Activated T-helper 17 cell treated with anti-CD3 and anti-CD28 coated beads, Interleukin-2, amount 50 U/mL, for 72 hours (primary cell): ENCODE measurements around the gene LYRM4. TPM values are rescaled to one million over a fixed set of nuclear protein-coding genes. Genes with fewer than 3 reads are reported as not detected.

Experiments
- ATAC-seq: fragments of 150-1000 bp; cut with Tn5 transposase; replicated peaks from 2 replicates; pipeline ENCODE4 v1.10.0; 2021; ENCODE audit warnings: mild to moderate bottlenecking, moderate library complexity
- H3K27ac Mint-ChIP-seq: one replicate; pipeline ENCODE4 v1.8.0; 2022; ENCODE audit warnings: mixed read lengths
- H3K27me3 Mint-ChIP-seq: one replicate; pipeline ENCODE4 v1.8.0; 2022; ENCODE audit warnings: mixed read lengths
- H3K36me3 Mint-ChIP-seq: one replicate; pipeline ENCODE4 v1.8.0; 2022; ENCODE audit warnings: low read depth, mild to moderate bottlenecking, mixed read lengths
- H3K4me1 Mint-ChIP-seq: one replicate; pipeline ENCODE4 v1.8.0; 2022; ENCODE audit warnings: mixed read lengths
- H3K4me3 Mint-ChIP-seq: one replicate; pipeline ENCODE4 v1.8.0; 2022; ENCODE audit warnings: mild to moderate bottlenecking, mixed read lengths
- H3K9me3 Mint-ChIP-seq: one replicate; pipeline ENCODE4 v1.8.0; 2022; ENCODE audit warnings: mixed read lengths
- total RNA-seq, 2 donors: library from RNA; stranded (reverse); gene quantifications; one replicate each; pipeline ENCODE4 v1.2.3, GENCODE V29; 2022

Gene LYRM4
- total RNA-seq, 2 donors from 2014 or later, result 34.0 to 64.2 TPM

DNA sequence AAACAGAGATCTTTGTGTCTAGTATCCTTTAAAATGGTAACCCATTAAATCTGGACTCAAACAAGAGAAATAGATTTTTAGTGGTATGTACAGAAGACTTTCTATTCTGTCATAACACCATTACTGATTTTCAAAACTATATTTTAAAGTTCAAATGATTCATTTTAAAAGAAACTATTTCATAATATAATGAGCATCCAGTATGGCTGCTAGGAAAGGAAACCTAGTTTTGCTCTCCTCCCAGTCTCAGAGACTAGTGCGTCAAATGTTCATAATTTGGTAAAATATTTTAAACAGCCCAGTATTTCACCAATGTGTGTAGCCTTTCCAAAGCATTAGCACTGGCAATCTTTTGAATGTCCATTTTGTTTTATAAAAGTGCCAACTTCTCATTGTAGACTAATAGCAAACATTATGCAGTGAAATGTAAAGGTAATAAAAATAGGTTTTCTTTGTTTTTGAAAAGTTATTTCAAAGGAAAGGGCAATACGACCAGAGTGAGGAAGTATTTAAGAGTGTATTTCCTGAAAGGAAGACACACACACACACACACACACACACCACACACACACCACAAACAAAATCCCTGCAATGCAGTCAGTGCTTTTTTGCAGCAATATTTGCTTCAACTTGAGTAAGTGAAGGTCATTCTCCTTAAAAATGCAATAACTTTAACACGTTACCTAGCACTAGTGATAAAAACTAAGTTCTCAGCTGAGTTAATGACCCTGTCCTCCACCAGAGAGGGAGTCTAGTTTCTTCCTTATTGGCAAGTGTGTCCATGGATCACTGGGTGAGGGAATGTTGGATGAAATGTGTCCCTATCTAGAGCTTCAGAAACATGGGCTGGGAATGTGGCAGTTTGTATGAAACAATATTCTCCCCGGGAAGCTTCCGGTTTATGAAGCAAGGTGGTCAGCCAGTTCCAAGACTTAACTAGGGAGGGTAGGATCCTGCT lies 171.0 kb downstream of the LYRM4 start:
- ATAC-seq, result no peak
- Mint-ChIP-seq H3K4me3 (no peak overlapping the region), H3K27ac (no peak overlapping the region), H3K27me3 (peaks cover 38% of the 10 kb centered on the region), H3K36me3 (no peaks in the 10 kb centered on the region), H3K4me1 (peaks cover 6% of the 10 kb centered on the region), H3K9me3 (no peaks in the 10 kb centered on the region)

DNA sequence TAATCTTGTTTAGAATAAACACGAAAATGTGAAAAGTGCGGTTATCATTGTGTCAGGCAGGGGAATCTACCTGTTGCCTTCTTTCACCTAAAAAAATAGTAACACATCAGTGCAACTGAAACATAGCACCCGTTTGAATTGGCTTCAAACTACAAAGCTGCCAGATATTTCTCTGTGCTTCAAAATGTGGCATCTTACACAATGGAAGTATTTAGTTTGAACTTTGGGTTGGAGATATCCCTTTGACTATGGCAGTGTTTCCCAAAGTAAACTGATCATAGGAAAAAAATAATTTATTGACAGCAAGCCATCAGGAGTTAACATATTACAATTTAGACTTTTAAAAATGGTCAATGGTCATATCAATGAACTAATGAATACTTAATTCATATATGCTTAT lies 172.0 kb downstream of the LYRM4 start:
- H3K4me1 Mint-ChIP-seq, result peaks cover 6% of the 10 kb centered on the region
- no peak overlapping the region for H3K27ac Mint-ChIP-seq
- peaks cover 38% of the 10 kb centered on the region for H3K27me3 Mint-ChIP-seq
- no peak overlapping the region for H3K4me3 Mint-ChIP-seq
- no peak for ATAC-seq
- no peaks in the 10 kb centered on the region for H3K9me3 Mint-ChIP-seq
- no peaks in the 10 kb centered on the region for H3K36me3 Mint-ChIP-seq

DNA sequence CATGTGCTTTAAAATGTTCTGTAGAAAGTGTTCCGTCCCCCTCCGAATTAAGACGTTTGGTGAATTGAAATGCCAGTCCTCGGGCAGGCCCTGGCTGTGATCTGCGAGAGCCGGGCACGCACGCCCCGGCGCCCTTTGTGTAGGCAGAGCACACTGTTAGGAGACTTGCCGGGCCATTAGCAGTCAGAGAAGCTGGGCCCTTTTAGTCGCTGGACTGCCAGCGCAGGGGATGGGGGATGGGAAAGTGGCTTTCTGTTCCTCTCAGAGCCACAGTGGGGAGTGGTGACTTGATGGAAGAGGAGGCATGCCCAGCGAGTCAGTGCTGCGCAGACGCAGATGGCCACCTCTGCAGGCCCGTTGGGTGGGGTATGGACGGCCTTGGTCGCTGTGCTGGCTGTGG lies 173.4 kb downstream of the LYRM4 start:
- peaks cover 46% of the 10 kb centered on the region for H3K27me3 Mint-ChIP-seq
- no peaks in the 10 kb centered on the region for H3K9me3 Mint-ChIP-seq
- H3K27ac Mint-ChIP-seq, result no peak overlapping the region
- no peak overlapping the region for H3K4me3 Mint-ChIP-seq
- H3K4me1 Mint-ChIP-seq, result peaks cover 6% of the 10 kb centered on the region
- no peaks in the 10 kb centered on the region for H3K36me3 Mint-ChIP-seq
- ATAC-seq, result no peak

DNA sequence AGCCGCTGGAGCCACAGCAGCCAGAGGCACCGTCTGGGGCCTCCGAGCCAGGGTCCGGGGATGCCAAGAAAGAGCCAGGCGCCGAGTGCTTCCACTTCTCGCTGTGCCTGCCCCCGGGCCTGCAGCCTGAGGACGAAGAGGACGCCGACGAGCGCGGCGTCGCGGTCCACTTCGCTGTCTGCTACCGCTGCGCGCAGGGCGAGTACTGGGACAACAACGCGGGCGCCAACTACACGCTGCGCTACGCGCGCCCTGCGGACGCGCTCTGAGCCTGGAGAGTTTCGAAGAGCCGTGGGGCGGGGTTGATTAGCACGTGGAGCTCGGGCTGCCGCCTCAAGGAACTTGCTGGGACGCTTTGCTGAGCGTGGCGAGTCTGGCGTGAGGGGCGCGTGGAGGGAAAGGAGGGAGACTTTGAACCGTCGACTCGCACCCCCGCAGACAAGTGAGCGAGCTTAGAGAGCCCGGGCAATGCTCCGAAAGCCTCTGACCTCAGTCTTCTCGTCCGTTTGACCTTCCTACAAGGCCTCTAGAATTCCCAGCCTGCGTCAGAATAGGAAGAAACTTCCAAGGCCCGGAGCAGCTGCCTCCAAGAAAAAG lies 174.4 kb downstream of the LYRM4 start:
- H3K4me3 Mint-ChIP-seq, result no peak overlapping the region
- no peak for ATAC-seq
- H3K9me3 Mint-ChIP-seq, result no peaks in the 10 kb centered on the region
- peaks cover 44% of the 10 kb centered on the region for H3K27me3 Mint-ChIP-seq
- H3K27ac Mint-ChIP-seq, result no peak overlapping the region
- no peaks in the 10 kb centered on the region for H3K36me3 Mint-ChIP-seq
- peaks cover 2% of the 10 kb centered on the region for H3K4me1 Mint-ChIP-seq

DNA sequence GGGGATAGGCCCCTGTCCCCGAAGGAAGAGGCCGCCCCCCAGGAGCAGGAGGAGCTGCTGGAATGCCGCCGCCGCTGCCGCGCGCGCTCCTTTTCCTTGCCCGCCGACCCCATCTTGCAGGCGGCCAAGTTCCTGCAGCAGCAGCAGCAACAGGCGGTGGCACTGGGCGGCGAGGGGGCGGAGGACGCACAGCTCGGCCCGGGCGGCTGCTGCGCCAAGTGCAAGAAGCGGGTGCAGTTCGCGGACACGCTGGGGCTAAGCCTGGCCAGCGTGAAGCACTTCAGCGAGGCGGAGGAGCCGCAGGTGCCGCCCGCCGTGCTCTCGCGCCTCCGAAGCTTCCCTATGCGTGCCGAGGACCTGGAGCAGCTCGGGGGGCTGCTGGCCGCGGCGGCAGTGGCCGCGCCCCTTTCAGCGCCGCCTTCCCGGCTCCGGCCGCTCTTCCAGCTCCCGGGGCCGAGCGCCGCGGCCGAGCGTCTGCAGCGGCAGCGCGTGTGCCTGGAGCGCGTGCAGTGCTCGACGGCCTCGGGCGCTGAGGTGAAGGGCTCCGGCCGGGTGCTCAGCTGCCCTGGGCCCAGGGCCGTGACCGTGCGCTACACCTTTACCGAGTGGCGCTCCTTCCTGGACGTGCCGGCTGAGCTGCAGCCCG lies 175.0 kb downstream of the LYRM4 start:
- Mint-ChIP-seq H3K9me3 (no peaks in the 10 kb centered on the region), H3K4me1 (no peaks in the 10 kb centered on the region), H3K36me3 (no peaks in the 10 kb centered on the region), H3K27me3 (peaks cover 42% of the 10 kb centered on the region), H3K4me3 (no peak overlapping the region), H3K27ac (no peak overlapping the region)
- ATAC-seq, result no peak

DNA sequence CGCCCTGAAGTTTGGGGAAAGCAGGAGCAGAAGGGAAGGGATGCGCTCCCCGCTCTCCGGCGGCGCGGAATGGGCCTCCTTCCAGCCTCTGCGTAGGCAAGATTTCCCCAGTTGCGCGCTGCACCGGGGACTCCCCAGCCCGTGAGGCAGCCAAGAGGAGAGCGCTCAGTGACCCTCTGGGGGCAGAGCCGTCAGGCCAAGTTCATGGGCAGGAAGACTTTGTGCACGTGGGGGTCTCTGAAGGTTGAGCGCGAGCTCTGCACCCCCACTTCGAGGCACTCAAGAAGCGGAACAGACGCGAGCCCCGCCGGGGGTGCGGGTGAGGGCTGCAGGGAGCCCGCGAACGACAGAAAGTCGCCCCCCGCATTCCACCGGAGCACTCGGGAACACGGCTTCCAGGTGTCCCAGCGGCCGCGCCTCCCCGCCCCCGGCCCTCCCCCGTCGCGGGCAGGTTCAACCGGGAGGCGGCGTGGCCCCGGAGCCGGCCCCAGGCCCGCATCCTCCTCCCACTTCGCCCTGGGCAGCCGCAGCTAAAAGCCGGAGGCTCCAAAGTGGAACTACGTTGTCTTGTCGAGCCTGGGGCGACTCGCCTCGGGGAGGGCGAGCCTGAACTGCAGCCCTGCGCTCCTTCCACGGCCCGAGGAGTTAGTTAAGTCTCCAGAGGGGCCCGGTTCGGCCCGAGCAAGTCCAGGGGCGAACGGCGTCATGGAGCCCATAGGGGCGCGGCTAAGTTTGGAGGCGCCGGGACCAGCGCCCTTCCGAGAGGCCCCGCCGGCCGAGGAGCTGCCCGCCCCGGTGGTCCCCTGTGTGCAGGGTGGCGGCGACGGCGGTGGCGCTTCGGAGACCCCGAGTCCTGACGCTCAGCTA lies 175.7 kb downstream of the LYRM4 start, which contains the start of gene PPP1R3G:
Gene PPP1R3G, plus strand, starts transcription at position 561 of the 867 bp plus-strand sequence. Its CDS starts 145 bp downstream, at position 706.
- Mint-ChIP-seq H3K9me3 (no peaks in the 10 kb centered on the region), H3K27ac (no peak within 1 kb of the TSS), H3K36me3 (no peaks in the 10 kb centered on the region), H3K4me3 (peak within 1 kb of the TSS; percentile 29), H3K27me3 (peaks cover 36% of the 10 kb centered on the region), H3K4me1 (no peaks in the 10 kb centered on the region)
- peak; percentile 39 for ATAC-seq

DNA sequence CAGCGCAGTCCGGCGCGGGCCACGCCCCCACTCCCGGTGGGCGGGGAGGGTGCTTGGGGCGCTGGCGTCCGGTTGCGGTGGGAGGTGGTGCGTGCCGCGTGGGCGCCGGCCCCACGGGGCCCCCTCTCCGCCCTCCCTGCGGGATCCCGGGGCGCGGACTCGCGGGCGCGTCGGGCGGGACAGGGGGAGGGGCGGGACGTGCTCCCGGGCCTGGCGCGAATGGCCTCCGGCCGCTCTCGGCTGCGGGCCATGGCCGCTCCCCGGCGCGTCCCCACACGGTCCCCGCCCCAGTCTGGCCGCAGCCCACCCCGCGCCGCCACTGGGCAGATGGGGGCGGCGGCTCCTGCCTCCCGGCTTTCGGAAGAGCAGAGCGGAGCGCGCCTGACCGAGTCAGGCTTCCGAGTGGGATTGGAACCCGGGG lies 176.4 kb downstream of the LYRM4 start:
- Mint-ChIP-seq H3K36me3 (no peaks in the 10 kb centered on the region), H3K27ac (no peak overlapping the region), H3K27me3 (peaks cover 37% of the 10 kb centered on the region), H3K4me3 (peak overlapping the region; percentile 29), H3K4me1 (no peaks in the 10 kb centered on the region), H3K9me3 (no peaks in the 10 kb centered on the region)
- ATAC-seq, result peak; percentile 29

DNA sequence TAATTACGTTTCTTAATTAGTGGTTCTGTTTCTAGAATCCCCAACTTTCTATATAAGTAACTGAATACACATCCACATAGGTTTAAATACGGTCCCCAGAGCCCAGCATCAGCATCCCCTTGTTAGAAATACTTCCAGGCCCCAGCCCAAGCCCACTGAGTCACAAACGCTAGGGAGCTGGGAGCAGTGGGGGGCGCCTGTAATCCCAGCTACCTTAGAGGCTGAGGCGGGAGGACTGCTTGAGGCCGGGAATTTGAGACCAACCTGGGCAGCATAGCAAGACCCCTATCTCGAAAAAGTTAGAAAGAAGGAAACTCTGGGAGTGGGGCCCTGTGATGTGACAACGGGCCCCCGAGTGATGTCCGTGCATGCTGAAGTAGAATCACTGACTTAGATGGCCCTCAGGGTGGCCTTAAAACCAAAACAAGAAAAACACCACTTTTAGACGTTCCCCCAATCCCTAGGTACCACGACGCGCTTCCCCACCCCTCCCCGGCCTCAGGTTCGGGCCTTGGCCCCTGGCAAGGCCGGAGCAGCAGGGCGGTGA lies 176.9 kb downstream of the LYRM4 start:
- H3K4me3 Mint-ChIP-seq, result no peak overlapping the region
- H3K27me3 Mint-ChIP-seq, result peaks cover 39% of the 10 kb centered on the region
- no peak overlapping the region for H3K27ac Mint-ChIP-seq
- no peaks in the 10 kb centered on the region for H3K4me1 Mint-ChIP-seq
- H3K36me3 Mint-ChIP-seq, result no peaks in the 10 kb centered on the region
- no peak for ATAC-seq
- no peaks in the 10 kb centered on the region for H3K9me3 Mint-ChIP-seq

DNA sequence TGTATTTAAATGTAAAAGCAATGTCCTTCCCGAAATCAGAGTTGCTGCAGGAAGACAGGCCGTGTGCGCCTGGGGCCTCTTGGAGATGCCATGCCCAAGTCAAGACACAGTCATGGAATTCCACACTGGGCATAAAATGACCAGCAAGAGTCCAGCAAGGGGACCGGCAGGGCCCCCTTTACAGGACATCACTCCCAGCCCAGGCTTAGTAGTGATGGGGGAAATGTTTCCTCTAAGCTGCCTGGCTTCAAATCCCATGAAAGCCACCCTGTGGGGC lies 177.5 kb downstream of the LYRM4 start:
- ATAC-seq, result no peak
- H3K4me1 Mint-ChIP-seq, result no peaks in the 10 kb centered on the region
- no peak overlapping the region for H3K4me3 Mint-ChIP-seq
- H3K9me3 Mint-ChIP-seq, result no peaks in the 10 kb centered on the region
- no peak overlapping the region for H3K27ac Mint-ChIP-seq
- no peaks in the 10 kb centered on the region for H3K36me3 Mint-ChIP-seq
- H3K27me3 Mint-ChIP-seq, result peaks cover 39% of the 10 kb centered on the region

DNA sequence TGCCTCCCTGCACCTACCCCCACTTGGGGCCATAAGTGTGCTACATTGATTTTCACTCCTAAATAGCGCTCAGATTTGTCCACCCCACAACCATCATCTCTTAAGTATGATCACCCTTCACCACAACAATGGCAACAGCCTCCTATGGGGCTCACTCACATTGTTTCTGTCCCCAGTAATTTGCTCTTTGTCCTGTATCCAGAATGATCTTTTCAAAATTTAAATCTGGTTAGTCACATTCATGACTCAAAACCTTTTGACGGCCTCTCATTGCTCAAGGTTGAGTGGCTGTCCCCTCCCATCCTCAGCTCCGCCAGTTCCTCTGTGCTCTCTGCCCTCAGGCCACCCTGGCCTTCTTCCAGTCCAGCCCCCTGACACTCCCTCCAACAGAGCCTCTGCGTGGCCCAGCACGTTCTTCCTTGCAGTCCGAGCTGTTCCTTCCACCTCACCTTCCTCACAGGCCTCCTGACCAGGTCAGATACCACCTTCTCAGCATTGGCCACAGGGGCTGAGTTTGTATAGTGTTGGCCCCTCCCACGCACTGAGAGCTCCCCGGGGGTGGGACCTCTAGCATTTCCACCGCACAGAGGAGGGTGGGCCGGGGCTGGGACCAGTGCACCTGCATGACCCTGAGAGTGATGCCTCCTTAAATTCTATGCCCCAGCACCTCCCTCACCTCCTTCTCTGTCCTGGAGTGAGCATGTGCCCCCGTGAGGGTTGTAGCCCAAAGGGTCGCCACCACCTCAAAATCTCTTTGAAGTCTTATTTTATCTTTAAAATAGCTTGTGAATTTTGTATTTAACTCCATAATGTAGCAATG lies 178.1 kb downstream of the LYRM4 start:
- Mint-ChIP-seq H3K9me3 (no peaks in the 10 kb centered on the region), H3K4me3 (no peak overlapping the region), H3K36me3 (no peaks in the 10 kb centered on the region), H3K27me3 (peaks cover 38% of the 10 kb centered on the region), H3K4me1 (no peaks in the 10 kb centered on the region), H3K27ac (no peak overlapping the region)
- ATAC-seq, result no peak

DNA sequence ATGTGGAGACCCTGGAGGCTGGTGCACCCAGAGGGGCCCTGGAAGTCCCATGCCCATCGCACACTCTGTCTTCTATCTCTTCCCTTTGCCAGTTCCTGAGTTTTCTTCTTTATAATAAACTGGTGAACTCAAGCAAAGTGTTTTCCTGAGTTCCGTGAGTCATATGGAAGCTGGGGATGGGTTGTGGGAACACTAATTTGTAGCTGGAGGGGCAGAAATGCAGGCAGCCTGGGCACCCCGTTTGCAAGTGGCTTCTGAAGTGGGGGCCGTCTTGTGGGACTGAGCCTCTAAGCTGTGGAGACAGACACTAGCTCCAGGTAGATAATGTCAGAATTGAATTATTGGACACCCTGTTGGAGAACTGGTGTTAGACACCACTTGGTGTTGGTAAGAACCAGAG lies 178.8 kb downstream of the LYRM4 start:
- Mint-ChIP-seq H3K36me3 (no peaks in the 10 kb centered on the region), H3K27ac (no peak overlapping the region), H3K9me3 (no peaks in the 10 kb centered on the region), H3K4me3 (no peak overlapping the region), H3K4me1 (no peaks in the 10 kb centered on the region), H3K27me3 (peaks cover 35% of the 10 kb centered on the region)
- no peak for ATAC-seq

DNA sequence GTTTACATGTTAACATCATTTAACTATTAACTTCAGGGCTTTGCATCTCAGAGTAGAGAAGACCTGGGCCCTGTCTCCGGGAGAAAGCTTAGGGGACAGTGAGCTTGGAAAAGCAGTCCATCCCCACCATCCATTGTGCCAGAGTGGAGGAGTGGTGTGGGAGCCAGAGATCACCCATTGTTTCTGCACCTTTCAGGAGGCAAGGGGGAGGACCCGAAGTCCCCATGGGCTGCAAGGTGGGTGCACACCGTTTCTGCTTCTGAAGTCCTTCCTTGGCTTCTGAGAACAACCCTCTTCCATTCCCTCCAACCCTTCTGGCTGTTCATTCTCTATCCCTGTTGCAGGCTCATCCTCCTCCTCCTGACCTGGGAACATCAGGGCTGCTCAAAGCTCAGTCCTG lies 179.6 kb downstream of the LYRM4 start:
- H3K27ac Mint-ChIP-seq, result no peak overlapping the region
- H3K27me3 Mint-ChIP-seq, result peaks cover 38% of the 10 kb centered on the region
- H3K36me3 Mint-ChIP-seq, result no peaks in the 10 kb centered on the region
- no peak overlapping the region for H3K4me3 Mint-ChIP-seq
- H3K9me3 Mint-ChIP-seq, result no peaks in the 10 kb centered on the region
- H3K4me1 Mint-ChIP-seq, result no peaks in the 10 kb centered on the region
- no peak for ATAC-seq

DNA sequence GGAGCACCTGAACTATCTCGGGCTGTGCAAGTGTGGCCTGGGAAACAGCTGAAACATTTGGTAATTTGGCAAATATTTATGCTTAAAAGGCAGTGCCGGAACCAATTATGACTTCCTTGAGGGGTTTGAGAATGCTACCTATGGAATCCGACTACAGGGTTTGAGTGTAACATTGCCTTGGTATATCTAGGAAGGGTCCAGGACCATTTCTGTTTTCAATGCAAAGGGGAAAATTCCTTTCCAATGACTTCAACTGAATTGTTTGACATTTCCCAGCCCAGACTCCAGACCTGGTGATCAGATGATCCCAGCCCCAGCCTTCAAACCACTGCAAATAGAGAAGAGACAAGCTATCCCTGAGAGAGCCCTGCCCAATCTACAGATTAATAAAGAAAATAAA lies 180.2 kb downstream of the LYRM4 start:
- Mint-ChIP-seq H3K27me3 (peaks cover 38% of the 10 kb centered on the region), H3K9me3 (no peaks in the 10 kb centered on the region), H3K27ac (no peak overlapping the region), H3K4me3 (no peak overlapping the region), H3K4me1 (no peaks in the 10 kb centered on the region), H3K36me3 (no peaks in the 10 kb centered on the region)
- no peak for ATAC-seq
